HS-5 (cell line): ENCODE measurements around the gene NTRK2.

Experiments
- DNase-seq: peaks from one replicate; pipeline ENCODE4 v3.0.0-alpha.2; 2012; ENCODE audit warnings: low read depth

The NTRK2 gene

DNA sequence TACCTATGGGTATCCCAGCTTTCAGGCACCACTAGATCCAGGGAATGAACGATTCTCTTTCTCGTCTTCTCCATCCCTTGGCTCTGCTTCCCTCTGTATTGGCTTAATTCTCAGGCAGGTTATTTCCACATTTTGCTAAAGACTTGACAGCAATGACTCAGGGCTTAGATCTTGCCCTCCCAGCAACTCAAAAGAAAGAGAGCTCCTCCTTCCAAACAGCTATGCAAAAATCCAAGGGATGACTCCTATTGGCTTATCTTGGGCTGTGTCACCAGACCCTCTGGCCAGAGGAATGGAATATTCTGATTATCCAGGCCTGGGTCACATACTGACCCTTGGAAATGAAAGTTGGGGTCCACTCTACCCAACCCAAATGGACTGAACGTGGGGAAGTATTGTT is 270.2 kb downstream of the NTRK2 start:
- DNase-seq, result no peak

- DNase-seq, result peak; percentile 6
Measured at GRCh38 chr9:84940294-84940693, 270.8 kb downstream of the NTRK2 start.

GRCh38 chr9:84941792-84942191 is 272.3 kb downstream of the NTRK2 start:
- no peak for DNase-seq

DNA sequence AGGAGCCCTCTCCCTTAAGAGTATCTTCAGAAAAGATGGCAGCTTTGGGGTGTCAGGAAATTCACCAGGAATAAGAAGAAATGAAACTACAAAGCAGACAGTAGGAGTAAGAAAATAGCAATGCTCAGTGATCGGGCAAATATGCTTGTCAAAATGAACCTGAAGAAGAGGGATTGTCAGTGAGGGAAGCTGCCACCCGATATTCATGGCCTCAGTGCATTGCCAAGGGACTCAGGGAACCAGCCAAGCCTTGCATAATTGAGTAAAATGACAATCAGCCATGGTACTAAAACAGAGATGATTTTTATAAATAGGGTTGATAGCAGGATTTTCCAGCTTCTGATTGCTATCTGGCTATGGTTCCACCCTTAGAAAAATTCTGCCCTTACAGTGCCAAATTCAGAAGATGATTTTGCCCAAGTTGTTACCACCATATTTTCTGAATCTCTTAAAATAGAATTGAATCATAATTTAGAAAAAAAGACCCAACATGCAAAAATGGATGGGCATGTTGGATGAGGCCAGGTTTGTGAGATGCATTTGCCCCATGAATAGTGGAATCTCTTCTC is 274.0 kb downstream of the NTRK2 start:
- no peak for DNase-seq

GRCh38 chr9:84945878-84946538 is 276.5 kb downstream of the NTRK2 start:
- DNase-seq, result peak; percentile 45

DNA sequence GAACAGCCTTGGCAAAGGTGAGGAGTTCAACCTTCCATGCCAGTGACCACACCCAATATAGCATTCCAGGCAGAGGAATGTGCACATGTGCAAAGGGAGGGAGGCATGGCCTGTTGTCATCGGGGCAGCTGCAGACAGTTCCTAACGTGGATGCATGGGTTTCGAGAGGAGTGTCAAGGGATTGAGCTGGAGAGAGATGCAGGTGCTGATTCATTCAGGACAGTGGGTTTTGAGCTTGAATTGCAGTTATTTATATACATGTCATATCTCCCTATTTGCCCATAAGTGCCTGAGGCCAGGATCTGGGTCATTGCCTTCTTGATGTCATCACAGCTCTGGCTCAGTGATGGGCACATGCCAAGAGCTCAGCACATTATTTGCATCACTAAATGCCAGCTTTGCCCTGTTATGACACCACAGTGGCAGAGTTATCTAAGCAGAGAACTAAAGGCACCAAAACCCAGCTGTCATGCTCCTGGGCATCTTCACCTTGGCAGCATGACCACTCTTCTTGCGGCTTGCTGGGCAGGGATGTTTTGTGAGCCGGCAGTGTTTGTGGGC is 278.0 kb downstream of the NTRK2 start:
- peak; percentile 6 for DNase-seq

- no peak for DNase-seq
Measured at GRCh38 chr9:84949258-84949657, 279.7 kb downstream of the NTRK2 start.

DNA sequence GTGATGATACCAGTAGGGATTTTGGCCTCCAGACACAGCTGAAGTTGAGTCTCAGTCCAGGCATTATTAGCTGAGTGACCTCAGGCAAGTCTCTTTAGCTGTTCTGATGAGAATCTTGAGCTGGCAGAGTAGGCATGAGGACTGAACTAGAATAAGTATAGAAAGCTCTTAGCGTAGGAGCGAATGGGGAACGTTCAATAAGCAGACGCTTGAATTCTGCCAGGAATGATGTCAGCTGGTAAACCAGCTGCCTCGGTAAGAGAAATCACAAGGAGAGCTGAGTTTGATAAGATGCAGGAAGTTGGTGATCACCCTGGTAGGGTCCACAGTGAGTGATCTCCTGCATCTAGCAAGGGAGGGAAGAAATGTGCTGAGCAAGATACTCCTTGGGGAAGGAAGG is 280.4 kb downstream of the NTRK2 start:
- DNase-seq, result no peak

GRCh38 chr9:84950879-84951811 is 281.6 kb downstream of the NTRK2 start:
- DNase-seq, result no peak

DNA sequence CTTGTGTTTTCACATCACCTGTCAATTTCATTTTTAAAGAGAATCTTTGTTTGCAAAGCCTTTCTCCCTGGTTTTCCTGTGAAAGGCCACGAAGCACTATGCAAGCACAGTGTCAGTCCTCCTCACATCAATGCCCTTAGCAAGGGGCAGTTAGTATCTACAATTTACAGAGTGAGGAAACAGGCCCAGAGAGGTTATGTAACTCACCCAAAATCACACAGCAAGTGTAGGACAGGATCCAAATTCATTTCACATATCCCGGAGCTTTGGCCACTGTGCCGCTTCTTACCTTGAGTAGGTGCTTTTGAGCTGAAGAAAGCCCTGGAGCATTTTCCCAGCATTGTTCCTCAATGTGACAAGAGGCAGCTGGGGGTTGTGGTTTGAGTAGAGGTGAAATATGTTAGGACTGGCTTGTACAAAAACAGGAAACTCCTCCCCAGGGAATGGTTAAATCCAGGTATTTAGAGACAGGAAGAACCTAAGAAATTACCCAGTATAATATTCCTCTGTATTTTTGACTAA is 283.8 kb downstream of the NTRK2 start:
- no peak for DNase-seq

GRCh38 chr9:84953797-84954705 is 284.5 kb downstream of the NTRK2 start:
- DNase-seq, result no peak

DNA sequence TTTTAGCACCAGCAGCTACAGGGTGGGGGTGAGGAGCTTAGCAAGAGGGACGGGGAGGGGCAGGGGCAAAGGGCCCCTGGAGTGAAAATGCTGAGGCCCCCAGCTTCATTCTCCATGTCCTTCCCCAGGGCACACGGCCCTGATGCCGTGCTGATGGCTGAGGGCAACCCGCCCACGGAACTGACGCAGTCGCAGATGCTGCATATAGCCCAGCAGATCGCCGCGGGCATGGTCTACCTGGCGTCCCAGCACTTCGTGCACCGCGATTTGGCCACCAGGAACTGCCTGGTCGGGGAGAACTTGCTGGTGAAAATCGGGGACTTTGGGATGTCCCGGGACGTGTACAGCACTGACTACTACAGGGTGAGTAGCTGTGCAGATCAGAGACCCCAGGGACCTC is 285.6 kb downstream of the NTRK2 start:
- DNase-seq, result no peak

- no peak for DNase-seq
Measured at GRCh38 chr9:84955971-84956370, 286.4 kb downstream of the NTRK2 start.

GRCh38 chr9:84959339-84959738 is 289.8 kb downstream of the NTRK2 start:
- DNase-seq, result no peak

DNA sequence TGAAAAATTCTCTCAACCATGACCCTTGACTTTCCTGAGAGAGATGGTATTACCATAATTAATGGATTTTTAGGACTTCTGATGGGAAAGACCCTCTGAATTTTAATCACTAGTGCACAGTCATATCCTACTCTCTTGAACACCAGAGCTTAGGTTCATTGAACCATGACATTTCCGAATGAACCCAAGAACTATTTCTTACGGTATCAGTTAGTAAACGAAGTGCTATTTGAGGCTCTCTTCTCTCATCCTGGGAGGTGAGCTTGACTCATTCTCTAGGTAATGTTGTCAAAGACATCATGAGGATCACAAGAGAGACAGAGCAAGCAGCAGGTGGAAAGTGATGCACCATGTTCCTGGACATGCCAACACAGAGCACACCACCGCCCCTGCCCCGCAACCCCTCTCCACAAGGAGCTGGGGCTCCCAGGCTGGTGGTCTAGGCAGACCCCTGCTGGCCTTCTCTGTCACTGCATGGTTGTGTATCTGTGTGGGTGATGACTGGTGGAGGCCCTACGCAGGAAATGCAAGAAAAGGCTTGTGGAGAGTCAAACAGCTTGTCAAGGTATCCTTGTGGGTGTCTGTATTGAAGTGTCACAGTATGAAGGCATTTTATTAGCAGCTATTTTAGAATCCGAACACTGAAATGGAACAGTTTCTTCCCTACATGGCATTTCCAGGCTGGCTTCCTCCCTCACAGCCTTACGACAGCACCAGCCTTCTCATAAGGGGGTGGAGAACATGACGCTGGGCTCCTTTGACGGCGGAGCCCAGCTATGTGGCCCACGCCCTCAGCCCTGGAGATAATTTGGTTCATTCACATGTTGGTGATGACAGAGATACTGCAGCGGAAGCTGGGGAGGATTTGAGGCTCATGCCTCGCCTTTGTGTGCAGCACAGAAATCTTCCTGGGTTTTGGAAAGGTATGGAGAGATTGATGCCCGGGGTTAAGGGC is 297.6 kb downstream of the NTRK2 start:
- no peak for DNase-seq

DNA sequence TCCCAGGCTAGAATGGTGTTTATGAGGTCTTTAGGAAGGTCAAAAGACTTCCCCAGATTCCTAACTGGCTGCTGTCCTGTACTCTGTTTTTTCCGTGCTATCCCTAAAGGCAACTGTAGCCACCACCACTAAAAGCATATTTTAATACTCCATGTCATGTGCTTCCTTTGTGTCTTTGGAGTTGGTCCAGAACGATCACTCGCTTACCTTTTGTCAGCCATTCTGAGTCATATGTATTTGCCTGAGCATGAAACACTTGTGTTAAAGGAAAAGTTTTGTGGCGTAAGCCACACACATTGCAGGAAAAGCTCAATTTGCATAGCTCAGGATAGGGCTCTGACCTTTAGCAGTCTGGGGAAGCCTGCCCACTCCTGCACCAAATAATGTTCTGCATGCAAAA is 299.6 kb downstream of the NTRK2 start:
- no peak for DNase-seq

DNA sequence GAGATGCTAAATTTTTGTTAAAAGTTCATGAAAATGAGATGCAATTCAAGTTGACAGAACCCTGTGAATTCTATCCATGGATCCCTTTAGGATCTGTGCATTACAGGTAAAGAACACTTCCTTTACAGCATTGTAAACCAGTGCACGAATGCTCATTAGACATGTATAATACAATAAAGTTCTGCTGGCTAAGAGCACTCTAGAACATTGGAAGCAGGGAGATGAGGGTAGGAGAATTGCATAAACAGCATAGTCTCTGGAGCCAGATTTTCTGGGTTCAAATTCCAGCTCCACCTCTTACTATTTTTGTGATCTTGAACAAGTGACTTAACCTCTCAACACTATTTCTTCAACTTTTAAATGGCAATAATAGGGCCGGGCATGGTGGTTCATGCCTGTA is 300.2 kb downstream of the NTRK2 start:
- DNase-seq, result no peak

GRCh38 chr9:84970432-84970831 is 300.9 kb downstream of the NTRK2 start:
- no peak for DNase-seq

DNA sequence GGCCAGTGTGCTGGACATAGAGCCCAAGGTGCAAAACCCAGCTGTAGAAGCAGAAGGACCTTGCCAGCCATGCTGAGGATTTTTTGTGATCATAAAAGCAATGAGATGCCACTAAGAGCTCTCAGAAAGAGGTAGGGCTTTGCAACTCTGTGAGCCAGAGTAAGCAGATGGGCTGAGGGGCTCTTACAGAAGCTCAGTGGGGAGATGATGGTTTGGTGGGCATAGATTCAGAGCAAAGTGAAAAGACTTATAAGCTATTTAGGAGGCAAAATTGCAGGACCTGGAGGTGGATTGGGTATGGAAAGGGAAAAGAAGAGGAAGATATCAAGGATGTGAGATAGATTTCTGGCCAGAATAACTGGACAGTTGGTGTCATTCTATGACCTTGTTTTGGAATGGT is 302.0 kb downstream of the NTRK2 start:
- DNase-seq, result no peak

GRCh38 chr9:84974258-84974657 is 304.7 kb downstream of the NTRK2 start:
- no peak for DNase-seq
